Measurements from ENCODE around the gene UGT1A7.

The UGT1A7 gene

GRCh38 chr2:233810385-233810784, 128.7 kb downstream of the UGT1A7 start:
- Histone ChIP-seq H3K4me3 (ENCODE audit: insufficient read depth, low read length, poor library complexity, severe bottlenecking) (no peak overlapping the region), H2AFZ (ENCODE audit: low read depth, low read length, severe bottlenecking) (no peak overlapping the region), H3K36me3 (ENCODE audit: low read length) (no peaks in the 10 kb centered on the region), H3F3A (ENCODE audit: insufficient read depth) (no peaks in the 10 kb centered on the region), H4K20me1 (ENCODE audit: low read depth, low read length) (no peaks in the 10 kb centered on the region), H3K27ac (ENCODE audit: low read depth, low read length) (no peak overlapping the region), H3K79me2 (ENCODE audit: insufficient read depth, low read length) (no peaks in the 10 kb centered on the region), H3K27me3 (ENCODE audit: low read length) (no peaks in the 10 kb centered on the region), H3K9me2 (replicated peaks; ENCODE audit: insufficient read depth, low read length) (no peaks in the 10 kb centered on the region), H3K9ac (ENCODE audit: low read length) (no peak overlapping the region), H3K4me2 (ENCODE audit: low read depth, low read length, poor library complexity, severe bottlenecking) (no peak overlapping the region), H3K9me3 (ENCODE audit: insufficient read depth, low read length) (no peaks in the 10 kb centered on the region)
- no peak for TF ChIP-seq CTCF (IDR thresholded peaks at IDR 0.05; ENCODE audit: insufficient read depth, low read length, poor library complexity, severe bottlenecking)
- TF ChIP-seq EZH2phosphoT487 (conservative IDR thresholded peaks at IDR 0.05; ENCODE audit: low read length), result no peak

GRCh38 chr2:233811087-233811486, 129.4 kb downstream of the UGT1A7 start:
- no peaks in the 10 kb centered on the region for H4K20me1 ChIP-seq (ENCODE audit: low read depth, low read length)
- no peak overlapping the region for H3K4me2 ChIP-seq (ENCODE audit: low read depth, low read length, poor library complexity, severe bottlenecking)
- H3K36me3 ChIP-seq (ENCODE audit: low read length), result no peaks in the 10 kb centered on the region
- no peak overlapping the region for H2AFZ ChIP-seq (ENCODE audit: low read depth, low read length, severe bottlenecking)
- H3K4me3 ChIP-seq (ENCODE audit: insufficient read depth, low read length, poor library complexity, severe bottlenecking), result no peak overlapping the region
- H3K27me3 ChIP-seq (ENCODE audit: low read length), result no peaks in the 10 kb centered on the region
- H3K9me2 ChIP-seq (replicated peaks; ENCODE audit: insufficient read depth, low read length), result no peaks in the 10 kb centered on the region
- TF ChIP-seq EZH2phosphoT487 (conservative IDR thresholded peaks at IDR 0.05; ENCODE audit: low read length) (no peak), CTCF (IDR thresholded peaks at IDR 0.05; ENCODE audit: insufficient read depth, low read length, poor library complexity, severe bottlenecking) (no peak)
- no peaks in the 10 kb centered on the region for H3K9me3 ChIP-seq (ENCODE audit: insufficient read depth, low read length)
- no peaks in the 10 kb centered on the region for H3F3A ChIP-seq (ENCODE audit: insufficient read depth)
- H3K79me2 ChIP-seq (ENCODE audit: insufficient read depth, low read length), result no peaks in the 10 kb centered on the region
- no peak overlapping the region for H3K9ac ChIP-seq (ENCODE audit: low read length)
- no peak overlapping the region for H3K27ac ChIP-seq (ENCODE audit: low read depth, low read length)

GRCh38 chr2:233811732-233812131, 130.0 kb downstream of the UGT1A7 start:
- no peaks in the 10 kb centered on the region for H3K9me2 ChIP-seq (replicated peaks; ENCODE audit: insufficient read depth, low read length)
- H3K27ac ChIP-seq (ENCODE audit: low read depth, low read length), result no peak overlapping the region
- H3K36me3 ChIP-seq (ENCODE audit: low read length), result no peaks in the 10 kb centered on the region
- H3K4me3 ChIP-seq (ENCODE audit: insufficient read depth, low read length, poor library complexity, severe bottlenecking), result no peak overlapping the region
- no peaks in the 10 kb centered on the region for H3F3A ChIP-seq (ENCODE audit: insufficient read depth)
- no peaks in the 10 kb centered on the region for H4K20me1 ChIP-seq (ENCODE audit: low read depth, low read length)
- H3K9ac ChIP-seq (ENCODE audit: low read length), result no peak overlapping the region
- TF ChIP-seq EZH2phosphoT487 (conservative IDR thresholded peaks at IDR 0.05; ENCODE audit: low read length), result no peak
- TF ChIP-seq CTCF (IDR thresholded peaks at IDR 0.05; ENCODE audit: insufficient read depth, low read length, poor library complexity, severe bottlenecking), result no peak
- no peak overlapping the region for H2AFZ ChIP-seq (ENCODE audit: low read depth, low read length, severe bottlenecking)
- H3K9me3 ChIP-seq (ENCODE audit: insufficient read depth, low read length), result no peaks in the 10 kb centered on the region
- H3K27me3 ChIP-seq (ENCODE audit: low read length), result no peaks in the 10 kb centered on the region
- H3K79me2 ChIP-seq (ENCODE audit: insufficient read depth, low read length), result no peaks in the 10 kb centered on the region
- no peak overlapping the region for H3K4me2 ChIP-seq (ENCODE audit: low read depth, low read length, poor library complexity, severe bottlenecking)
